MCF 10A (cell line): Measurements from ENCODE around the gene TDRD12. TPM values are rescaled to one million over a fixed set of nuclear protein-coding genes. Genes with fewer than 3 reads are reported as not detected.

Experiments used
- BruUV-seq: library from RNA; stranded (reverse); fragments of 400-500 nt; replicated peaks from 2 replicates; lab custom pipeline; 2021; lab: Mats Ljungman, UMichigan
- CTCF ChIA-PET: fragments of 300-600 bp; sonication (Branson Sonifier 250); formaldehyde crosslinking; extraction: SDS; loops from one replicate; lab custom pipeline; 2021; ENCODE audit warnings: antibody characterized with exemption, inconsistent platforms; lab: Yijun Ruan, JAX
- POLR2A ChIA-PET: fragments of 300-600, 350-650 bp; sonication (Branson Sonifier 250); formaldehyde crosslinking; extraction: SDS; loops from one replicate; lab custom pipeline; 2020; ENCODE audit warnings: antibody characterized with exemption, inconsistent platforms; lab: Yijun Ruan, JAX
- DNase-seq: peaks from one replicate; pipeline ENCODE4 v3.0.0-alpha.2; 2018; ENCODE audit not compliant: unreplicated experiment
- H3K27ac Mint-ChIP-seq: one replicate; pipeline ENCODE4 v1.8.0; 2022; ENCODE audit warnings: mild to moderate bottlenecking, low read depth, mixed read lengths; ENCODE audit not compliant: unreplicated experiment
- H3K27me3 Mint-ChIP-seq: one replicate; pipeline ENCODE4 v1.8.0; 2022; ENCODE audit warnings: mixed read lengths; ENCODE audit not compliant: insufficient read depth, unreplicated experiment
- H3K36me3 Mint-ChIP-seq: one replicate; pipeline ENCODE4 v1.8.0; 2022; ENCODE audit warnings: mild to moderate bottlenecking, moderate library complexity, mixed read lengths; ENCODE audit not compliant: insufficient read depth, unreplicated experiment
- H3K4me1 Mint-ChIP-seq: one replicate; pipeline ENCODE4 v1.8.0; 2022; ENCODE audit warnings: mixed read lengths; ENCODE audit not compliant: insufficient read depth, unreplicated experiment
- H3K4me3 Mint-ChIP-seq: one replicate; pipeline ENCODE4 v1.8.0; 2022; ENCODE audit warnings: mild to moderate bottlenecking, moderate library complexity, mixed read lengths; ENCODE audit not compliant: unreplicated experiment
- H3K9me3 Mint-ChIP-seq: one replicate; pipeline ENCODE4 v1.8.0; 2022; ENCODE audit warnings: mixed read lengths; ENCODE audit not compliant: unreplicated experiment
- CTCF ChIP-seq: fragments of 200-600 bp; IDR thresholded peaks from one replicate; pipeline ENCODE4 v1.8.0; 2022; ENCODE audit warnings: antibody characterized with exemption, mild to moderate bottlenecking; ENCODE audit not compliant: unreplicated experiment
- intact Hi-C: fragments of 100-400 bp; cut with micrococcal nuclease; formaldehyde crosslinking; loops from 2 replicates; pipeline ENCODE4 v1.14.1; 2022
- total RNA-seq: library from RNA; stranded (reverse); gene quantifications from 2 replicates; pipeline ENCODE4 v1.2.3, GENCODE V29; 2022

TDRD12 gene
- total RNA-seq, 1 experiment from 2014 or later: 0.14 TPM

- TF ChIP-seq CTCF: no peak
- CTCF ChIA-PET: no interaction called here
Observed at GRCh38 chr19:32863841-32864240, 144.3 kb downstream of the TDRD12 start.

GRCh38 chr19:32864318-32865007 lies 144.9 kb downstream of the TDRD12 start:
- BruUV-seq: no TSS peak
- Mint-ChIP-seq H3K4me1 (no peaks in the 10 kb centered on the region), H3K27ac (no peak overlapping the region), H3K4me3 (no peak overlapping the region), H3K9me3 (no peaks in the 10 kb centered on the region), H3K36me3 (peaks cover 7% of the 10 kb centered on the region), H3K27me3 (no peaks in the 10 kb centered on the region)
- POLR2A ChIA-PET: no interaction called here
- no peak for TF ChIP-seq CTCF
- CTCF ChIA-PET: no interaction called here
- no peak for DNase-seq
- intact Hi-C loops: no loop called here

More at GRCh38 chr19:32863841-32864240, 144.3 kb downstream of the TDRD12 start:
- no TSS peak for BruUV-seq
- no peak overlapping the region for H3K27ac Mint-ChIP-seq
- no peaks in the 10 kb centered on the region for H3K9me3 Mint-ChIP-seq
- H3K27me3 Mint-ChIP-seq: no peaks in the 10 kb centered on the region
- intact Hi-C loops: no loop called here
- DNase-seq: no peak
- H3K36me3 Mint-ChIP-seq: peaks cover 7% of the 10 kb centered on the region
- POLR2A ChIA-PET: no interaction called here
- no peaks in the 10 kb centered on the region for H3K4me1 Mint-ChIP-seq
- H3K4me3 Mint-ChIP-seq: no peak overlapping the region

GRCh38 chr19:32865326-32865725 lies 145.8 kb downstream of the TDRD12 start:
- H3K27me3 Mint-ChIP-seq: no peaks in the 10 kb centered on the region
- no peak overlapping the region for H3K27ac Mint-ChIP-seq
- H3K9me3 Mint-ChIP-seq: no peaks in the 10 kb centered on the region
- no peak for DNase-seq
- CTCF ChIA-PET: interaction anchor here (1.5 kb wide), 1 partner anchor 260 kb away, joined by 3 read pairs; no protein-coding TSS in a partner anchor
- POLR2A ChIA-PET: no interaction called here
- H3K4me3 Mint-ChIP-seq: no peak overlapping the region
- no TSS peak for BruUV-seq
- H3K36me3 Mint-ChIP-seq: peaks cover 7% of the 10 kb centered on the region
- intact Hi-C loops: no loop called here
- H3K4me1 Mint-ChIP-seq: no peaks in the 10 kb centered on the region
- TF ChIP-seq CTCF: no peak

- intact Hi-C loops: no loop called here
- Mint-ChIP-seq H3K27me3 (no peaks in the 10 kb centered on the region), H3K9me3 (no peaks in the 10 kb centered on the region), H3K27ac (no peak overlapping the region), H3K36me3 (peaks cover 7% of the 10 kb centered on the region), H3K4me3 (no peak overlapping the region), H3K4me1 (no peaks in the 10 kb centered on the region)
- no peak for DNase-seq
- ChIA-PET POLR2A (no interaction called here), CTCF (interaction anchor here (0.6 to 1.5 kb wide), 2 partner anchors 93 to 259 kb away, joined by 3 read pairs; no protein-coding TSS in a partner anchor)
- no TSS peak for BruUV-seq
- TF ChIP-seq CTCF: no peak
Observed at GRCh38 chr19:32866061-32866460, 146.5 kb downstream of the TDRD12 start.
